Posterior vena cava (tissue), 2 donors: Measurements from ENCODE around the gene PRAMEF2. TPM values are rescaled to one million over a fixed set of nuclear protein-coding genes. Genes with fewer than 3 reads are reported as not detected.
"Not testable (repeated sequence)": the region's sequence is repeated elsewhere in the genome, so short reads cannot be mapped to it uniquely, and the experiment has no call there.

Experiments
- DNase-seq: peaks from one replicate; pipeline ENCODE4 v3.0.0-alpha.2; 2020; ENCODE audit warnings: low spot score
- intact Hi-C, 2 donors: fragments of 100-400 bp; cut with DNase I; formaldehyde crosslinking; loops; one replicate each; pipeline versions ENCODE4 v1.14.1 to v1.14.2; 2022 to 2023
- long read RNA-seq, 2 donors: library from polyadenylated mRNA; unstranded; transcript quantifications; one replicate each; pipeline ENCODE4 v2.0.0, GENCODE V29; 2020 to 2021
- total RNA-seq, 2 donors: library from RNA; stranded (reverse); fragmentation: NEBNext Ultra II Directional; extraction: Animal tissue kit (Norgen Biotek cat#: 25700); gene quantifications; one replicate each; pipeline ENCODE4 v1.2.1, GENCODE V29; 2021
- donor health status: DM: yes; HTN: yes; CAD: no.
- donor health status: DM: yes; HTN: yes; CAD: no.

Gene PRAMEF2
- not detected for total RNA-seq
- long read RNA-seq, donor 1, result 0 reads
- long read RNA-seq, donor 2, result 0 reads

DNA sequence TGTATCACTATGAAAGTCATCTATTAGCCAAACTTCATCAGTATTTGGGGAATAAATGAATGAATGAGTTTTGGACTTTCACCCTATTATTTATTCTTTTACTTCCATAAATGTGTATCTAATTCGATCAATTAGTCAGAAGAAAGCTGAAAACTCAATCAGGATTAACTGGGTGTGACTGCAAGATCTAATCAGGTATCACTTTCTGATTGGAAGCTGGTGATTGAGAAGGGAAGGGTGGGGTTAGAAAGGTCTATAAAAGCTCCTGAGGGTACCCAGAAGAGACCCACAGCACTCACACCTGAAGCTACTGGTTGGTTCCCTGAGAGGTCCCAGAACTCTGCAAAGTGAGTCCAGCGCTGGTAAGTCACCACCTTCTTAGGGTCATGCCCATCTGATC, at the start of gene PRAMEF2:
Gene PRAMEF2, plus strand, starts transcription at position 301 of the 400 bp plus-strand sequence. CDS start 1,924 bp downstream, outside the sequence.
- intact Hi-C loops, DNase-seq: not testable (repeated sequence)

GRCh38 chr1:12809933-12810332, 47.0 kb upstream of the PRAMEF2 start:
- intact Hi-C loops, result no loop called here
- DNase-seq, result no peak

DNA sequence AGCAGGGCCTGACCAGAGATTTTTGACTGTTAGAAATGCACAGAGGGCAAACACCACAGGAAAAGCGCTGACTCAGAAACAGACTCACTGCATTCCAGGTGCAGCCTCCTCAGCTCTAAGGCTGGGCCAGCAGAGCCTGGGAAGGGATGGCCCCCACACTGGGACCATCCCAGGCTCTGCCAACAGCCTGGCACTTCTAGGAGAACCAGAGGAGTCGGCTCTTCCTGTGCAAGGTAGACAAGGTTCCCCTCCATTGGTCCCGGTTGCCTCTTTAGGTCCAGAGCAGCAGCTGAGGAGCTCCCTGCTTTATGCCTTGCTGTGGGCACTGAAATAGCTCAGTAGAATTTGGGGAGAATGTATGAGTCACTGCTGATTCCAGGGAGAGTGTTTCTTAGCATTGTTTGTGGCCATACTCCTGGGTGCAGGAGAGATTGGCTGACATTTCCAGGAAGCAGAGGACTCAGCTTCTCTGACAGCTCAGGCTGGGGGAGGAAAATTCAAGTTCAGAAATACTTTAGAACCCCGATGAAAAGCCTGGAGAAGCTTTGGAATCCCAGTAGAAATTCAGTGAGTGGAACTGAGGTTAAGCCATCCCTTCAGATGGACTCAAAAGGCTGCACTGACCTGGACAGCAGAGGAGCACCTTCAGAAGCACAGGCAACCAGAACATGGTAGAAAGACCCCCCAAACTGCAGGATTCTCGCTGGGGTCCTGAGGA, 46.0 kb upstream of the PRAMEF2 start:
- intact Hi-C loops, result no loop called here
- DNase-seq, result no peak

- DNase-seq, result no peak
- intact Hi-C loops, result no loop called here
These were observed 45.5 kb upstream of the PRAMEF2 start for GRCh38 chr1:12811409-12811784.

- intact Hi-C loops, DNase-seq: not testable (repeated sequence)
These were observed 37.8 kb upstream of the PRAMEF2 start for GRCh38 chr1:12819061-12819460.

DNA sequence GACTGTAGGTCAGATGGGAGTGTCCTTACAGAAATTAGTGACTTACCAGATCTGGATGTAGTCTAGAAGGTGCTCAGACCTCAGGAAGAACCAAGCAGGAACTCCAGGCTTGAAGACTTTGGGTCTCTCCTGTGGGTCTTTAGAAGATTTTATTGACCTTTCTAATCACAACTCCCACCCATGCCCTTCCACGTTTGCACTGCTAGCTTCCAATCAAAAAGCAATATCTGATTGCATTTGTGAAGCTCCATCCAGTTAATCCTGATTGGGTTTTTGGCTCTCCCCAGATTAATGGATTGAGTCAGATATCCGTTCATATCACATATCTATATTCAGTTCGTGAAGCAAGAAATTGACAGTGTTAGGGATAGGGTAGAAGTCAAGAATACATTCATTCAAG, 25.6 kb upstream of the PRAMEF2 start, which contains the start of gene PRAMEF11:
Gene PRAMEF11, minus strand, starts transcription at position 101 of the 400 bp plus-strand sequence. CDS start 2,621 bp downstream, outside the sequence.
- intact Hi-C loops, result loop anchor here in 1 of 2 donors (10.0 kb wide), 1 partner anchor 1693 kb away; no protein-coding TSS in a partner anchor
- DNase-seq, result not testable (repeated sequence)

DNA sequence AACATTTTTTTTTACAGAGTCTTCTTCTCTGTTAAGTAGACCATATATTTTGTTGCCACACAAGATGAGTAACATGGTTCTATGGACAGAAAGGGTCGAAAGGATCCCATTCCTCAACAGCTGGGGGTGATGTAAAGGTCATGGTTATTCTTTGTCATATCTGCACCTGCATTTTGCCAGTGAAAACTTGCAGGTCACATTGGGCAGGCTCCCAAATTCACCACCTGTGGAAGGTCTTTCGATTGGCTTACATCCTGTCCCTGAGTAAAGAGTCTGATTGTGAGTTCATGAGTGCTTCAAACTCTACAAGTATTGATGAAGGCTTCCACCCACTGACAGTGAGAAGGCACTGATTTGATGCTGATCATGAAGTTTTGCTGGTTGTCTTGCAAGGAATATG, 23.6 kb upstream of the PRAMEF2 start:
- intact Hi-C loops, result loop anchor here in 1 of 2 donors (10.0 kb wide), 1 partner anchor 1692 kb away; no protein-coding TSS in a partner anchor
- not testable (repeated sequence) for DNase-seq

DNA sequence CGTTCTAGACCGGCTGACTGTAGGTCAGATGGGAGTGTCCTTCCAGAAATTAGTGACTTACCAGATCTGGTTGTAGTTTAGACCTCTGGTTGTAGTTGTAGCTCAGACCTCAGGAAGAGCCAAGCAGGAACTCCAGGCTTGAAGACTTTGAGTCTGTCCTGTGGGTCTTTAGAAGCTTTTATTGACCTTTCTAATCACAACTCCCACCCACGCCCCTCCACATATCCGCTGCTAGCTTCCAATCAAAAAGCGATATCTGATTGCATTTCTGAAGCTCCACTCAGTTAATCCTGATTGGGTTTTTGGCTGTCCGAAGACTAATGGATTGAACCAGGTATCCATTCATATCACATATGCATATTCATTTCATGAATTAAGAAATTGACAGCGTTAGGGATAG, 8.3 kb upstream of the PRAMEF2 start, which contains the start of gene HNRNPCL1:
Gene HNRNPCL1, minus strand, starts transcription at position 101 of the 400 bp plus-strand sequence. CDS start 431 bp downstream, outside the sequence.
- intact Hi-C loops, DNase-seq: not testable (repeated sequence)

- intact Hi-C loops, result no loop called here
- DNase-seq, result no peak
These were observed 5.1 kb upstream of the PRAMEF2 start for GRCh38 chr1:12851779-12852178.

DNA sequence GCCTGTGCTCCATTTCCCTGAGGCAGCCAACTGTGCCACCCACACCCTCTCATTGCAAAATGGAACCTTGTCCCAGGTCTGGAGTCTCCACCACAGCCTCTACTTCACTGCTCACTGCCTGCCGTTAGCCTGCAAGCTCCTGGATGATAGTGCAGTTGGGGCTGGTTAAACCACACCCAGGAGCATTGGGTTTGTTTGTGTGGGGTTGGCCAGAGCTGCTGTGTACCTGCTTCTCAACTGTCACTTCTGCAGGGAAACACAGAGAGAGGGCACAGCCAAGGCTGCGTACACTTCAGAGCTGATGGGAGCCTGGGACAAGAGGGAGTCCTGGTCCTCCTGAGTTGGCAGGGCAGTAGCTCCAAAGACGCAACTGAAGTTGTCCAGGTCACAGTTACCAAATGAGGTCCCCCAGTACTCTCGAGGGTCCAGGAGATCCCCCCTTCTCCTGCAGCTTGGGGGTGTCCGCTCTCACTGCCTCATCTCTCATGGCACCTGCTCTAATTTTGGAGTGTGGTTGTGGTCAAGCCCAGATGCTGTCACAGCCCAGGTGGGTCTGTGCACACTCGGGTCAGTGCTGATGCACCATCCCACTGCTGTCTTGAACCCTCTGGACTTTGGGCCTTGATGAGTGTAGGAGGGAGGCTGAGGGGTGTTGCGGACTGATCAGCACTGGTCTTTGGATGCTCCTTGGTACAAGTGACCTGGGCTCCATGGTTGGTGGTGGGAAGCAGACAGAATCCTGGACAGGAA, 6.4 kb downstream of the PRAMEF2 start:
- DNase-seq, intact Hi-C loops: not testable (repeated sequence)

DNA sequence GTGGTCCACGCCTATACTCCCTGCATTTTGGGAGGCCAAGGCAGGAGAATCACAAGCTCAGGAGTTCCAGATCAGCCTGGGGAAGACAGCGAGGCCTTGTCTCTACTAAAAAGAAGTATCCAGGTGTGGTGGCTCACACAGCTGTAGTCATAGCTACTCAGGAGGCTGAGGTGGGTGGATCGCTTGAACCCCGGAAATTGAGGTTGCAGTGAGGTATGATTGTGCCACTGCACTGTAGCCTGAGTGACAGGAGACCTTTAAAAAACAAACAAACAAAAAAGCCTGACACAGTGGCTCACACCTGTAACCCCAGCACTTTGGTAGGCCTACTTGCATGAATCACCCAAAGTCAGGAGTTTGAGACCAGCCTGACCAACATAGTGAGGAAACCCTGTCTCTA, 21.6 kb downstream of the PRAMEF2 start:
- DNase-seq, intact Hi-C loops: not testable (repeated sequence)

GRCh38 chr1:12886101-12886500, 29.2 kb downstream of the PRAMEF2 start, which contains the start of gene PRAMEF4:
Gene PRAMEF4 (minus strand): TSS chr1:12886201. CDS start chr1:12883394, 2,807 bp downstream.
- intact Hi-C loops, DNase-seq: not testable (repeated sequence)

DNA sequence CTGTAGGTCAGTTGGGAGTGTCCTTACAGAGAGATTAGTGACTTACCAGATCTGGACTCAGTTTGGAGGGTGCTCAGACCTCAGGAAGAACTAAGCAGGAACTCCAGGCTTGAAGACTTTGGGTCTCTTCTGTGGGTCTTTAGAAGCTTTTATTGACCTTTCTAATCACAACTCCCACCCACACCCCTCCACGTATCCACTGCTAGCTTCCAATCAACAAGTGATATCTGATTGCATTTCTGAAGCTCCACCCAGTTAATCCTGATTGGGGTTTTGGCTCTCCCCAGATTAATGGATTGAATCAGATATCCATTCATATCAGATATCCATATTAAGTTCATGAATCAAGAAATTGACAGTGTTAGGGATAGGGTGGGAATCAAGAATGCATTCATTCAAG, 41.3 kb downstream of the PRAMEF2 start, which contains the start of gene PRAMEF10:
Gene PRAMEF10, minus strand, starts transcription at position 101 of the 400 bp plus-strand sequence. CDS start 2,423 bp downstream, outside the sequence.
- DNase-seq, intact Hi-C loops: not testable (repeated sequence)

DNA sequence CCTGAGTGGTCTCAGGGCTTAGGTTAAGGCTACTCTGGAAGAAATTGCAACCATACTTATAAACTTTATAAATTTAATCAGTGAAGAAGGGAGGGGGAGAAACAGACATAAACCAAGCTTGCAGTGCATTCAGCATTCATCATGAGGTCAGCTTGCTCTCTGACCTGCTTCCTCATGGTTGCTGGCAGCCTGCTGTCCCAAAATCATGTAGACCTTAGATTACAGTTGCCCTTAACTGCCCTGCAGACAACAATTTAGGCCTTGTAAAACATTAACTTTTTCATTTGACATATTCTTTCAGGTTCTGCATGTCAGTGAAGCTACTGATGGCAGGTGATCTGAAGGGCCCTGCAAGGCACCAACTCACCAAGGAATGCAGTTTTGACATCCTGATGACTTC, 42.3 kb downstream of the PRAMEF2 start:
- DNase-seq, intact Hi-C loops: not testable (repeated sequence)

DNA sequence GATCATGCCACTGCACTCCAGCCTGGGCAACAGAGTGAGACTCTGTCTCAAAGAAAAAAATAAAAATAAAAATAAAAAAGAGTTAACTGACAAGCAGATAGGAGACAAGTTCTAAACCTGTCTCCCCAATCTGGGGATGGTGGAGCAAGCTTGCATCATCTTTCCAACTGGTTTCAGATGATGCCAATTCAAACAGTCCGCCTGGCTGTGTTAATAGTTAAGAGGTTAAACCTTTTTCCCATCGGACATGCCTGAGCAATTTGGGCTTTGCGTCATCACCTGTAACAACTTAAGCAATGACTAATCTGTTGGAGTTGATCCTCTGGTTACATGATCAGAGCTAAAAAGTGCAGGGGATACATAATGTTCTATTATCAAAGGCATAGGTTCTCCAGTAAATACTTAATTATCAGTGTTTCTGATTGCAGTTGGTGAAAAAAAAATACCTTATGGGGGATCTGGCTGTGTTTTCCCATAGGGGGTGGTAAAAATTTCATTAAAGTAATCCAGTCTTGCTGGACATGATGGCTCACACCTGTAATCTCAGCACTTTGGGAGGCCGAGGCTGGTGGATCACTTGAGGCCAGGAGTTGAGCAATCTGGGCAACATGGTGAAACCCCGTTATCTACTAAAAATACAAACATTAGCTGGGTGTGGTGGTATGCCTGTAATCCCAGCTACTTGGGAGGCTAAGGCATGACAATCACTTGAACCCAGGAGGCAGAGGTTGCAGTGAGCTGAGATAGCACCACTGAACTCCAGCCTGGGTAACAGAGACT, 47.1 kb downstream of the PRAMEF2 start:
- DNase-seq, intact Hi-C loops: not testable (repeated sequence)
